Stimulated activated CD4-positive, alpha-beta T cell treated with anti-CD3 and anti-CD28 coated beads, Interleukin-2, amount 100 ng/mL, for 24 hours (primary cell): Measurements from ENCODE around the gene PTGFR.
A peak's percentile ranks its signal among the peaks of the same experiment; 100 is the strongest.

Source experiments
- DNase-seq, 2 donors: peaks; one replicate each; pipeline ENCODE4 v3.0.0-alpha.2; 2020

The PTGFR gene

DNA sequence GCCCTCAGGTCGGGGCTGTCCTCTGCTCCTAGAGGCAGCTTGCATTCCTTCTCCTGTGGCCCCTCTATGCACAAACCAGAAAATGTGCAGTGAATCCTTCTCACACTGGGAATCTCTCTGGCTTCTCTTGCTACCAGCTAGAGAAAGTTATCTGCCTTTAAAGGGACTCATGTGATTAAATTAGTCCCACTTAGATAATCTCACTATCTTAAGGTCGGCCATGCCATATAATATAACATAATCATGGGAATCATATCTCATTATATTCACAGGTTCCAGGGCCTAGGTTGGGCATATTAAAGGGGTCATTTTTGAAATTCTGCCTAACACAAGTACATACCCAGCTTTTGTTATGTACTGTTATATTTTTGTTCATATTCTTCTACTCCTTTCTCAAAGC, 31.4 kb downstream of the PTGFR start:
- DNase-seq = no peak

DNA sequence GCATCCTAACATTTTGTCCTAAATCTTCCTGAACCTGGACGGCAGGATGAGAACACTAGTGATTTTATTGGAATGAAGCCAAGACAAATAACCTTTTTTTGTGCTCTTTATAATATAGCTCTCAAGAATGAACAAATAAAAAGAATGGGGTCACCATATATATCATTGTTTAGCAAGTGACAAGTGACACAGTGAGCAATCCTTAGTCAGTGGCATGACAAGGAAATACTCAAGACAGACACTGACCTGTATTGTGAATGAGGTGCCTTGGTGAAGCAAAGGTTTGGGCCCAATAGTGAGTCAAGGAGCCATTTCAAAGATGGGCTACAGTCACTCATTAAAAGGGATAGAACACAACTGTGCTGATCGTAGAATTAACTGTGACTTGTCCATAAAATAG, 35.7 kb downstream of the PTGFR start:
- no peak for DNase-seq

DNA sequence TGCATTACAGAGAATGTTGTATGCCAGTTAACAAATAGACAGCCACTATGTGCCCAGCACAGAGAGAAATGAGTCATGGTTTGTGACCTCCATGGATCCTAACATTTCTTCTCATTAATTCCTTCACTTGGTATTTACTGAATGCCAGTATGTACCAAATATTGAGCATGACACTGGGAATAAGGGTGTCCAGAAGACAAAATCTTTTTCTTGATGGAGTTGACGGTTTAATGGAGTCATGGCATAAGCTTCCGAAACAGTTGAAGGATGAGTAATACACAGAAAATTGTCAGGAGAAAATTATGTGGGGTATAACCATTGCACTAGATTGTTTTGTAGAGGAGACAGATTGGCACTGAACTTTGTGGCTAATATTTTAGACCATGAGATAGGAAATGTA, 36.9 kb downstream of the PTGFR start:
- no peak for DNase-seq

DNA sequence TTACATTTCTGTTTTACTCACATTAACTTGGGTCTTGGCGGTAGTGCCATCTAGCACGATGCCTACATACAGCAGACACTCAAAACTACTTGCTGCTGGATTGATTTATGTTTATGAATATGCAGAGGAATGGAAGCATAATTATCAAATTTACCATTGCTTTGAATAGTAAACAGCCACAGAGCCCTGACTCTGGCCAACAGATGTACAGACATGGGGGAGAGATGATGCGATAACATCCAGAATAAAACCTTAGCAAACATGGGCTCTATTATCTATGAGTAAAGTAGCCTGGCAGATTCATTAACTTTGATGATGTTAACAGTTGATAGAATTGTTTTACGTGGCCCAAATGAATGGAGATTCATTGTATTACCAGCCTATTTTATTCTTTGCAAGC, 42.8 kb downstream of the PTGFR start:
- no peak for DNase-seq

DNA sequence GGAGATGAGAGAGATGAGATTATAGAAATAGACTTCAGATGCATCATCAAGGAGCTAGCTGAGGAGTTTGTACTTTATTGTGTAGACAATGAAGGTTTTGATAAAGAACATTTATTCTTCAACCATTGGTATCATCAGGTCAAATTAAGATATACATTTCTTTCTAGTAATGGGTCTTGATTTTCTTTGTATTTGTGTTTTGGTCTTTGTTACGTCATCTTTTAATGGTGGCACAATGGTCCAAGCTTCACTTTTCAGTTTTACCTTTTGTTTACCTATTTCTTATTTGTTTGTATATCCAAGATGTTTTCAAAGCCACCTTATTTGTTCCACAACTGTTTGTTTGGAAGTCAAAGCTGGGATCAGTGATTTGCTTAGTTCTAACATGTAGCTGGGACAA, 44.5 kb downstream of the PTGFR start:
- no peak for DNase-seq

DNA sequence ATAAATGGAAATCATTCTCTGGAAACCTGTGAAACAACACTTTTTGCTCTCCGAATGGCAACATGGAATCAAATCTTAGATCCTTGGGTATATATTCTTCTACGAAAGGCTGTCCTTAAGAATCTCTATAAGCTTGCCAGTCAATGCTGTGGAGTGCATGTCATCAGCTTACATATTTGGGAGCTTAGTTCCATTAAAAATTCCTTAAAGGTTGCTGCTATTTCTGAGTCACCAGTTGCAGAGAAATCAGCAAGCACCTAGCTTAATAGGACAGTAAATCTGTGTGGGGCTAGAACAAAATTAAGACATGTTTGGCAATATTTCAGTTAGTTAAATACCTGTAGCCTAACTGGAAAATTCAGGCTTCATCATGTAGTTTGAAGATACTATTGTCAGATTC, 45.7 kb downstream of the PTGFR start:
- no peak for DNase-seq

DNA sequence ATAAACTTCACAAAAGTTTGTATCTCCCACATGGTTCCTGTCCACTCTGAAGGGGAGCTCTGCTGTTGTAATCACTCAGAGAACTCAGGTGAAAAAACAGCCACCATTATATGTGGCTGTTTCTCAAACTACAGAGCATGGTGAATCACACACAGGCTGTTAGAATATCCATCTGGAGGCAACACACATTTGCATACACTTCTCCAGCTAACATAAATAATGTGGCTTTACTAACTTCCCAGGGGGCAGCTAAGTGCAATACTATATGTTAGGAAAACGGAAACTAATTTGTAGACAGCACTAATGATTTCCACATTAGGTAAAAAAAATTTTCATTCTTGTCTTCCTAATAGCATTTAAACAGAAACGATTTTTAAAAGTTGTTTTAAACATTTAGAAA, 49.3 kb downstream of the PTGFR start:
- no peak for DNase-seq

DNA sequence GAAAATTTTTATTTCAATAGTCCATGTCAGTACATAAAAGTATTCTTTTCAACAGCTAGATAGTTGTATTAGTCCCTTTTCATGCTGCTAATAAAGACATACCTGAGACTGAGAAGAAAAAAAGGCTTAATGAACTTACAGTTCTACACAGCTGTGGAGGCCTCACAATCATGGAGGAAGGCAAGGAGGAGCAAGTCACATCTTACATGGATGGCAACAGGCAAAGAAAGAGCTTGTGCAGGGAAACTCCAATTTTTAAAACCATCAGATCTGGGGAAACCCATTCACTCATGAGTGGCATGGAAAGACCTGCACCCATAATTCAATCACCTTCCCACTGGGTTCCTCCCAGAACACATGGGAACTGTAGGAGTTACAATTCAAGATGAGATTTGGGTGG, 50.7 kb downstream of the PTGFR start:
- DNase-seq = no peak

DNA sequence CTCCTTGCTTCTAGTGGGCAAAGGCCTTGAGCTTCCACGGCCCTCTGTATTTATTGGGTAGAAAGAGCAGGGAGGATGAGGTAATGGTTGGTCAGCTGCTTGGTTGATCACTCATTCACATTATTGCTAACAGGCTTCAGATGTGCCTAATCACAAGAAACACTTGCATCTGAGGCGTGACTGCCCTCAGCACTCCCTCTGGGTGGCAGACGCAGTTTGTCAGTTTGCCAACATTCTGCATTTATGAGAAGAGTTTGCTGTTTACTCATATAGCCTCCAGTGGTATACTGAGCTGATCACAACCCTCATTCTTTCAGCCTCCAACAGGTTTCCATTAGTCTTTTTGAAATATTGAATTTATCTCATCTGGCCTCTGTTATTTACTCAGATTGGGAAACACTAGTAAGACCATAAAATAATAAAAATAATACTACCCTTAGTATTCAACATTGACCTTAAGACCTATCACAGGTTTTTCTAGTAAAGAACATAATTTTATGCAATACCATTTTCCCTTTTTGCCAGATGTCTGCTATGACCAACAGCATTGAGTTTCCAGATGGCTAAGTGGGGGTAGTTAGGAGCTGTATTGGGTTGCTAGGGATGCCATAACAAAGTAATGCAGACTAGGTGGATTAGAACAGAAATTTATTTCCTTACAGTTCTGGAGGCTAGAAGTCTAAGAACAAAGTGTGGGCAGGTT, 53.3 kb downstream of the PTGFR start:
- no peak for DNase-seq

DNA sequence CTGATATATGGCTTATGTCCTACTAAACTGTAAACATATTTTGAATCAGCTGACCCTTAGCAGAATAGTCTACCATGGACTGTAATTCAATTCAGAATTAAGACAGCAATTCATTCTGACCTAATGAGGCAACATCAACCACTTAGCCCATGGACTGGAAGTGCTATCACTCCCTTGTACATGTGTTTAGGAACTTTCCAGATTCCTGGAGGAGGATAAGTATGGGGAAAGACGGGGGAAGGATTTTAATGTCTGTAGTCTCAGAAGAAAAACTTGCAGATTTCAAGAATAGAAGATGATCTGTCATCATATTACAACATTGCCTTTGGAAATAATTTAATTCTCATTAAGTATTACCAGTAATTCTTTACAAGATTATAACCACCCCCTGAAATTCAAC, 56.3 kb downstream of the PTGFR start:
- no peak for DNase-seq

DNA sequence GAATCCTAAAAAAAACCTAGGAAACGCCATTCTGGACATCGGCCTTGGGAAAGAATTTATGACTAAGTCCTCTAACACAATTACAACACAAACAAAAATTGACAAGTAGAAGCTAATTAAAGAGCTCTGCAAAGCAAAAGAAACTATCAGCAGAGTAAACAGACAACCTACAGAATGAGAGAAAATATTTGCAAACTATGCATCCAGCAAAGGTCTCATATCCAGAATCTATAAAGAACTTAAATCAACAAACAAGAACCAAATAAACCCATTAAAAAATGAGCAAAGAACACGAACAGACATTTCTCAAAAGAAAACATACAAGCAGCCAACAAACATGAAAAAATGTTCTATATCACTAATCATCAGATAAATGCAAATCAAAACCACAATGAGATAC, 58.6 kb downstream of the PTGFR start:
- no peak for DNase-seq

DNA sequence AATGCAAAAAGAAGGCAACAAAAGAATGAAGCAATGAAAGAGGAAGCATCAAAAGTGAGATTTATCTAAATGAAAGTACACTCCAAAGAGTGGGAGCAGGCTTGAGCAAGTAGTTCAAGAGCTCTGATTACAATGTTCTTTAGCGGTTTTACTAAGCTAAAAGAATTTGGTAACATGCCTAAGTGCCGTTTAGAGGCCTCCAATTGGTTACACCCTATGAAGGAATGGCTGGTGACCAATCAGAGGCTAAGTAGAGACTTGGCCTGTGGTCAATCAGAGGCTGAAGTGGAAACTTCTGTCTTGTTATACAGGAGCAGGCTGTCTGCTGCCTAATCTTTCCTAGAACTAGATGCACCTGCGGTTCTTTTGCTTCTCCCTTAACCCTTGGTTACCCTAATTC, 59.1 kb downstream of the PTGFR start:
- DNase-seq = no peak

DNA sequence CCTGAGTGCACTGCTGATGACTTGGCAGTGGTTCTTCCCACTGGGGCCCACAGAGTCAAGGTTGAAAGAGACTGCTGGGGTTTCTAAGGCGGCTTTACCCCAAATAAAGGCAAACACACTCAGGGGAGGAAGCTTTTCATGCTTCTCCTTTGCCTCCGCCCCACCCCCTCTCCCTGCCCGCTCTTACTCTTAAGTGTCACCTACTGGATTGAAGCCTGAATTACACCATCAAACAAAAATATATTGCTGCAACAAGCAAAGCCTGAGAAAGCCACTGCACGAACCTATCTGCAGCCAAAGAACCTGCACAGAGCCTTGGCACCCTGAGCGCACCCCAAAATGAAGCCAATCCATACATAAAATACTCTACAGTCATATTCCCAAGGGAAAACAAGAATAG, 63.1 kb downstream of the PTGFR start:
- peak in 1 of 2 donors; percentile 1 for DNase-seq

DNA sequence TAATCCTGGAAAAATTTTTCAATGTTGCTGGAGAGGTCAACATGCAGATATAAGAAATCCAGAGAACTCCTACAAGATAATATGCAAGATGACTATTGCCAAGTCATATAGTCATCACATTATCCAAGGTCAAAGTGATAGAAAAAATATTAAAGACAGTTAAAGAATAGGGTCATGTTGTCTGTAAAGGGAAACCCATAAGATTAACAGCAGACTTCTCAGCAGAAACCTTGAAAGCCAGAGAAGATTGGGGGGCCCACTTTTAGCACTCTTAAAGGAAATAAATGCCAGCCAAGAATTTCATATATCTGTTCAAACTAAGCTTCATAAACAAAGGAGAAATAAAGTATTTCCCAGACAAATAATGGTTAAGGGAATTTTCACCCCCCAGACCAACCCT, 64.1 kb downstream of the PTGFR start:
- DNase-seq = no peak

DNA sequence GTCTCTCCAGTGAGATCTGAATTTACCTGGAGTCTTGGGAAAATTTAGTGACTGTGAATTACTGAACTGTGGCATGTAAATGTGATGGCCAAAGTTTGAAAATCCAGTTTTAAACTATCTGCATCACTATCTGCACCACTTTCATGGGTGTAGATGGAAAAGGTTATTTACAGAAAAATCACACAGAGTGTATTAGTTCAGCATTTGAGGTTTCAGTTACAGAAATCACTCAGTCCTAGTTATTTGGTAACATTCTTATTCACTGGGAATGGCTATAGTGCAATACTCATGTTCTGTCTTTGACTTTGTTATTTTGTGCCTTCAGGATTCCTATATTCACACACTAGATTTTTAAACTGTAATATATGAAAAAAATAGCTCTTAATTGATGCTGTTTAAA, 68.9 kb downstream of the PTGFR start:
- DNase-seq = no peak

DNA sequence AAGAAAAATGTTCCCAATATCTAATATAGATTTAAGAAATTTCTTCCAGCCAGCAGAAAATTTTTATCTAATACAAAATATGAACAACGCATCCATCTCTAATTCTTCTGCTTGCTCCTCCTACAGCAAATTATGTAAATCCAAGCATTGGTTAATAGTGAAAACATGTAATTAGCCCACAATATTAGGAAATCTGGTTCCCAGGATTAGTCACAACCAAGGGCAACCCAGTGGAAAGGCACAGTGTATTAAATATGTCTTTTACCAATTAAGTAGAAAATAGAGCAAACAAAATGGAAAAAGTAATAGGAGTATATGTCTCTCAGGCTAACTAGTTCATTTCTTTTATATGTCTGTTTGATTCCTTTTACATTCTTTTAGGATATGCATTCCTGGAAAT, 70.0 kb downstream of the PTGFR start:
- DNase-seq = no peak

DNA sequence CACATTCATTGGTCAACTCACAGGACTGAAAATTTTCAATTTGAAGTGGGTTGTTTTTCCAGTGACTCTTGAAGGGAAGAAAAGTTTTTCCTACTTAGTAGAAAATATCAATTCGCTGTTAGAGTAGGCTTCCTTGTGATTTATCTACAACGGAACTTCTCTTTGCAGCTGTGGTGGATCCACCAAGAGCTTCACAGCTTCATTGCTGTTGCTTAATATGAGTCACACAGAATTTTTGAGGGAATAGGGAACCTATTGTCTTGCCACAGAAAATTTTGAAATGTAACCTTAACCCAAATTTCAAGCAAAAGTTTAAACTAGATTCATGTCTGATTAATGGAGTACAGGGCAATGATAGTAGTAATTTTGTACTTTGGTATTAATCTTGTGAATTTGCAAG, 71.1 kb downstream of the PTGFR start:
- DNase-seq = no peak

DNA sequence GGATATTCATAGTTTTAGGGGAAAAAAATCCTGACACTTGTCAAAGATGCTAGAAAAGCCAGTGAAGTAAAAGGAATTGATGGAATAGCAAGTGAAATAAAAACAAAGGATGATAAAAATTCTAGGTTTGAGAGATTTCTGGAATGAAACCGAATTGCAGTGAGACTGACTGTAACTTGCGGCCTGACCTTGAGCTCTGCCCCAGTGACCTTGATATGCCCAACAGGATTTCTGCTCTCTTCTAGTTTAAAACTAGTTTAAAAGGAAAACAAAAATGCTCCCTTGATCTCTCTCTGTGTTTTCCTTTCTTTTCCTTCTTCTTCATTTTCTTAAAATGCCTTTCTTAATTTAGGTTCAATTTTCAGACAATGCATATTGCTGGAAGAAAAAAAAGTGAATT, 74.6 kb downstream of the PTGFR start:
- DNase-seq = no peak

DNA sequence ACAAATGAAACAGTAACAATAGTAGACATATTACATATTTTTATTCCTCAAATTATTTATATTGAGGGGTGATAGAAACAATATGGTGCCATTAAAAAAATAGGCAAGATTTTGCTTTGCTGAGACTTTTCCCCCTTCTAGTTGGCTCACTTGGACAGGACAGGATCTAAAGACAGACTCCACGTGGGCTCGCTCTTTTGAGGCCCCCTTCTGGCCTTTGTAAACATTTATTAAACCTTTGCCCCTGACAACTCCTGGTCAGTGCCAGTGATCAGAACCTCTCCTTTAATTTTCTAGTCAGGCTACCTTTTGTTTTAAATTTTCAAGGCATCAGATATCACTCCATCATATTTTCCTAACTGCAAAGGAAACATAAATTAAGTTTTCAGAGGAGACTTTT, 79.8 kb downstream of the PTGFR start:
- DNase-seq = no peak

DNA sequence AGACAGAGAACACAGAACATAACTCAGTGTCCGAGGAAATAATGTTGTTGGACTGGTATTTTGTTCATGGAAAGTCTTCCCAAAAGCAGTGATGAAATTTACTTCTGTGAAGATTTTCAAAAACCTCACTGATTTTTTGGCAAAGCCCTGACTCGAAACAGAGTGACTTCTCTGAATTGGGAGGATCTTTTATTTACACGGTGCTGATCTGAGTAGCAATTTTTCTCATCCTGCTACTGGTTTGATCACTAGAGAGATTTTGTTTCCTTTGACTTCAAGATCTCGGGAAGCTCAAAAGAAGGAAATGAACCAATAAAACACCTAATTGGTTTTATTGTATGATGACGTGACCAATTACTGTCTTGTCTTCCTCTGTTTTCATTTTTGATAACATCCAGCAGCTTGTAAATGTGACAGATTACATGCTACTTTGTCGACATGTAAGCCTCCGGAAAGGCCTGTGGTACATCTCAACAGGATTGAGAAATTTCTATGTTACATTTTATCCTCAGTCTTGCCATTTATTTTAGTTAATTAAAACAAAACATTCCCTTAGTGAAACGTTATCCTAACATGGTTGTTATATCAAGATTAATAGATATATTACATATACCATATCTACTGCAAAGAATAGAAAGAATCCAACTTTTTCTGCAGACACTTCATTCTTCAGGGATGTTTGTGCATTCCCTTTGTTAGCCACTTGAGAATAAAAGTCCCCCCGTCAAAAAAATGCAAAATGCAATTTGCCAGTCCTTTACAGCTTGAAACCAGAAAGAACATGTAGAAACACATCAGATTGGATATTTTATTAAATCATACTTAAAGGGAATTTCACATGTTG, 86.7 kb downstream of the PTGFR start:
- DNase-seq = no peak

DNA sequence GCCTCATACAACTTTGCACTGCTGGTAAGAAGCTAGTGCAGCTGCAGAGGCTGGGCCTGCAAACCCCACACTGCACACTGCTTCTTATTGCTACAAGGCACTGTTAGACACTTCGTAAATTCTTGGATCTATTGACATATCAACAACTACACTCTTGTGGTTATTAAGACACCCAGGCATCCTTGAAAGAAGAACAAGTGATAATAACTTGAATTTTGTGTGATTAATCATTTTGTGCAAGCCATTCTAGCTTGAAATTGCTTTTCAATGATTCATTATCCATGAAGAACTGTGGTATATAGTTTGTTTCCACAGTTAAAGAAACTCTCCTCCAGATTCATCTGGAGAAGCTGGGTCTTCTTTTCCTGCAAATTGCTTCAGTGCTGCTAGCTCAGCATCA, 95.8 kb downstream of the PTGFR start:
- no peak for DNase-seq

DNA sequence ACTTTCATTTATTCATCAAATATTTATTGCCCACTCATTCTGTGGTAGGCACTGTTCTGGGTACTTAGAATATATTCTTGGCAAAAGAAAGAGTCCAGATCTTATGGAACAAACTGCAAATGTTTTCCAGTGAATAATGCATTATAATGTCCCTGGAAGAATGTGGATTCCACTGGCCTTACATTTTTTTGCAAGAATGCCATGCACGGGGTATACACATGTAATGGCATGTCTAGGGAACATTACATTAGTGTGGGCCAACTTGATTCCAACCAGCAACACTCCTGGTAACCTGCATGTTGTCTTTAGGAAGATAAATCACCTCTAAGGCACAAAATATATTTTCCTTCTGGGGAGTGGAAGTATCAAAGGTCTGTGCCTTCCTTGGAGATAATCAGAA, 96.4 kb downstream of the PTGFR start:
- DNase-seq = no peak
